B cell (primary cell): ENCODE results near the gene NECTIN4.

Experiments used
- EZH2 ChIP-seq: IDR thresholded peaks from 2 replicates; pipeline ENCODE4 v1.6.1; 2012; ENCODE audit warnings: borderline replicate concordance, low read depth, mild to moderate bottlenecking, moderate library complexity, low read length; ENCODE audit not compliant: insufficient read depth, poor library complexity, severe bottlenecking
- TF ChIP-seq, protein P1 (sequence below): fragments of 200-600 bp; IDR thresholded peaks from one replicate; pipeline ENCODE4 v1.8.0; 2022; ENCODE audit warnings: antibody characterized with exemption, mild to moderate bottlenecking

DNA sequence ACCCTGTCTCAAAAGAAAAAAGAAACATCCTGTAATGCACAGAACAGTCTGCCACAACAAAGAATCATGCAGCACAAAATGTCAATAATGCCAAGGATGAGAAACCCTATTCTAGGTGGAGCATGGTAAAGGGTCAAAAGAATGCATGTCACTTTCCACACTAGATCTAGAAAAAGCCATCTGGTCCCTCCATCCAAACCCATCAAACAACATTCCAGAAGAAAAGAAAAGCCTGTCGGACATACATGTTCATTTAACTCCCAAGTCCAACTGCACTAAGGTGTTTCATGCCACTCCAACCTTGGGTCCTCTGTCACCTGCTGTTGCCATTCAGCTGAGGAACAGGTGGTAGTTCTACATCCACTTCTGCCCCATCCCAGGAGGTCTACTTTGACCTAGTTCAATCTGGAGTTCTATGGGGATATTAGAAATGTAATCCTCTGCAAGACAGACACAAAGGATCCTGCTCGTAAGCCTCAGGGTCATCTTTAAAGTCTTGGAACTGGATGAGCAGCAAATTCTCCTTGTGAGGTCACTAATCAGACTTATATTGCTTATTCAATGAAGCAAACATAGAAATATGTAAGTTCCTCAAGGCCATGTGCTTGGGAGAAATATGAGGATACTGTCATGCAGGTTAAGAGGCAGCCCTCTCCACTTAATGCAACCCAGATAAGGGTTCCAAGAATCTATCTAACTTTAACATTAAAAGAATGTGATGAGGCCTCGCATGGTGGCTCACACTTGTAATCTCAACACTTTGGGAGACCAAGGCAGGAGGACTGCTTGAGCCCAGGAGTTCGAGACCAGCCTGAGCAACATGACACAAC is 39.4 kb upstream of the NECTIN4 start:
- TF ChIP-seq, protein P1, sequence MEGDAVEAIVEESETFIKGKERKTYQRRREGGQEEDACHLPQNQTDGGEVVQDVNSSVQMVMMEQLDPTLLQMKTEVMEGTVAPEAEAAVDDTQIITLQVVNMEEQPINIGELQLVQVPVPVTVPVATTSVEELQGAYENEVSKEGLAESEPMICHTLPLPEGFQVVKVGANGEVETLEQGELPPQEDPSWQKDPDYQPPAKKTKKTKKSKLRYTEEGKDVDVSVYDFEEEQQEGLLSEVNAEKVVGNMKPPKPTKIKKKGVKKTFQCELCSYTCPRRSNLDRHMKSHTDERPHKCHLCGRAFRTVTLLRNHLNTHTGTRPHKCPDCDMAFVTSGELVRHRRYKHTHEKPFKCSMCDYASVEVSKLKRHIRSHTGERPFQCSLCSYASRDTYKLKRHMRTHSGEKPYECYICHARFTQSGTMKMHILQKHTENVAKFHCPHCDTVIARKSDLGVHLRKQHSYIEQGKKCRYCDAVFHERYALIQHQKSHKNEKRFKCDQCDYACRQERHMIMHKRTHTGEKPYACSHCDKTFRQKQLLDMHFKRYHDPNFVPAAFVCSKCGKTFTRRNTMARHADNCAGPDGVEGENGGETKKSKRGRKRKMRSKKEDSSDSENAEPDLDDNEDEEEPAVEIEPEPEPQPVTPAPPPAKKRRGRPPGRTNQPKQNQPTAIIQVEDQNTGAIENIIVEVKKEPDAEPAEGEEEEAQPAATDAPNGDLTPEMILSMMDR = no peak
- no peak for TF ChIP-seq EZH2
